HEK293T (cell line): Measurements from ENCODE around the gene NUDT22.
"Not testable (repeated sequence)": the region's sequence is repeated elsewhere in the genome, so short reads cannot be mapped to it uniquely, and the experiment has no call there.

Experiments
- BHLHE40 ChIP-seq: fragments of 450-650 bp; IDR thresholded peaks from 2 replicates; pipeline ENCODE4 v1.6.1; 2016; ENCODE audit warnings: mild to moderate bottlenecking, moderate library complexity, borderline replicate concordance
- CTBP1 ChIP-seq: fragments of 450-650 bp; IDR thresholded peaks from 2 replicates; pipeline ENCODE4 v1.6.1; 2016; ENCODE audit warnings: borderline replicate concordance
- ELF4 ChIP-seq: fragments of 450-650 bp; IDR thresholded peaks from 2 replicates; pipeline ENCODE4 v1.6.1; 2017; ENCODE audit warnings: antibody characterized with exemption
- FOXA1 ChIP-seq: fragments of 450-650 bp; IDR thresholded peaks from 2 replicates; pipeline ENCODE4 v1.6.1; 2016; ENCODE audit warnings: mild to moderate bottlenecking
- FOXK2 ChIP-seq: fragments of 450-650 bp; IDR thresholded peaks from 2 replicates; pipeline ENCODE4 v1.6.1; 2016; ENCODE audit warnings: mild to moderate bottlenecking
- FOXM1 ChIP-seq: fragments of 450-650 bp; IDR thresholded peaks from 2 replicates; pipeline ENCODE4 v1.6.1; 2017; ENCODE audit warnings: mild to moderate bottlenecking, borderline replicate concordance
- NFRKB ChIP-seq: fragments of 450-650 bp; IDR thresholded peaks from 2 replicates; pipeline ENCODE4 v1.6.1; 2016; ENCODE audit warnings: mild to moderate bottlenecking, moderate library complexity
- SP1 ChIP-seq: fragments of 450-650 bp; IDR thresholded peaks from 2 replicates; pipeline ENCODE4 v1.6.1; 2017
- SUZ12 ChIP-seq: fragments of 450-650 bp; IDR thresholded peaks from 2 replicates; pipeline ENCODE4 v1.6.1; 2016; ENCODE audit warnings: mild to moderate bottlenecking
- TF ChIP-seq, protein P1 (sequence below): fragments of 450-650 bp; IDR thresholded peaks from 2 replicates; pipeline ENCODE4 v1.6.1; 2016

DNA sequence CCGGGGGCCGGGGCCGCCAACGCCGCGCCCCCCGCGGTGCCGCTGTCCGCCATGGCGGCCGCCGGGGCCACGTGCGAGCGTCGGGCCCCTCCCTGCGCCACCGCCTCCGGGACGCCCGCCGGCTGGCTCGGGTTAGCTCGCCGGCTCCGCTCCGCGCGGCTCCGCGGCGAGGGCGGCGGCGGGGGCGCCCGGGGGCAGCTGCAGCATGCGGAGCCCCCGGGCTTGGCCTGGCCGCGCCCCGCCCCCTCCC is 20.5 kb downstream of the NUDT22 start:
- not testable (repeated sequence) for TF ChIP-seq FOXK2, SP1, ELF4, FOXA1, CTBP1, BHLHE40, SUZ12, NFRKB
- TF ChIP-seq FOXM1: peak; percentile 32; the same call in 1 of the 2 replicates
- TF ChIP-seq, protein P1, sequence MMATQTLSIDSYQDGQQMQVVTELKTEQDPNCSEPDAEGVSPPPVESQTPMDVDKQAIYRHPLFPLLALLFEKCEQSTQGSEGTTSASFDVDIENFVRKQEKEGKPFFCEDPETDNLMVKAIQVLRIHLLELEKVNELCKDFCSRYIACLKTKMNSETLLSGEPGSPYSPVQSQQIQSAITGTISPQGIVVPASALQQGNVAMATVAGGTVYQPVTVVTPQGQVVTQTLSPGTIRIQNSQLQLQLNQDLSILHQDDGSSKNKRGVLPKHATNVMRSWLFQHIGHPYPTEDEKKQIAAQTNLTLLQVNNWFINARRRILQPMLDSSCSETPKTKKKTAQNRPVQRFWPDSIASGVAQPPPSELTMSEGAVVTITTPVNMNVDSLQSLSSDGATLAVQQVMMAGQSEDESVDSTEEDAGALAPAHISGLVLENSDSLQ: not testable (repeated sequence)
